GM12878 (cell line): Measurements from ENCODE around the gene CKS1B. TPM values are rescaled to one million over a fixed set of nuclear protein-coding genes. Genes with fewer than 3 reads are reported as not detected.

Experiments used
- CBX5 ChIP-seq: sonication (generic); IDR thresholded peaks from 2 replicates; pipeline ENCODE4 v1.6.1; 2016; ENCODE audit warnings: low read depth, moderate library complexity, mild to moderate bottlenecking, inconsistent platforms
- CEBPB ChIP-seq, 2 experiments: fragments of 150-350 bp in 1 of 2; IDR thresholded peaks; 2 replicates each; pipeline ENCODE4 v1.6.1; 2012 to 2014; ENCODE audit warnings: low read depth in 2 of 2, low read length in 2 of 2, borderline replicate concordance in 1 of 2, inconsistent platforms in 1 of 2
- CHD1 ChIP-seq: IDR thresholded peaks from 2 replicates; pipeline ENCODE4 v1.6.1; 2012; ENCODE audit warnings: low read depth, low read length, improper control_type of control experiment
- DPF2 ChIP-seq: fragments of 450-650 bp; IDR thresholded peaks from 2 replicates; pipeline ENCODE4 v1.6.1; 2017; ENCODE audit warnings: mild to moderate bottlenecking
- ETV6 ChIP-seq, 2 experiments: fragments of 450-650 bp in 1 of 2; IDR thresholded peaks in 1 of 2; conservative IDR thresholded peaks in 1 of 2; 2 replicates each; pipeline ENCODE4 v1.6.1; 2014; ENCODE audit warnings: antibody characterized with exemption in 1 of 2, borderline replicate concordance in 1 of 2, low read depth in 1 of 2, mild to moderate bottlenecking in 1 of 2, moderate library complexity in 1 of 2
- FOXK2 ChIP-seq: fragments of 450-650 bp; IDR thresholded peaks from 2 replicates; pipeline ENCODE4 v1.6.1; 2017; ENCODE audit warnings: mild to moderate bottlenecking, moderate library complexity
- HCFC1 ChIP-seq: fragments of 150-350 bp; IDR thresholded peaks from 2 replicates; pipeline ENCODE4 v1.6.1; 2014; ENCODE audit warnings: low read length
- HDGF ChIP-seq: fragments of 450-650 bp; IDR thresholded peaks from 2 replicates; pipeline ENCODE4 v1.6.1; 2016; ENCODE audit warnings: antibody characterized with exemption
- IKZF1 ChIP-seq: fragments of 450-650 bp; conservative IDR thresholded peaks from 2 replicates; pipeline ENCODE4 v1.6.1; 2017; ENCODE audit warnings: antibody characterized with exemption, mild to moderate bottlenecking
- MXI1 ChIP-seq: fragments of 150-350 bp; IDR thresholded peaks from 2 replicates; pipeline ENCODE4 v1.6.1; 2011; ENCODE audit warnings: low read depth, mild to moderate bottlenecking, inconsistent platforms, low read length, improper control_type of control experiment
- NFIC ChIP-seq: IDR thresholded peaks from 2 replicates; pipeline ENCODE4 v1.6.1; 2012; ENCODE audit warnings: low read depth, mild to moderate bottlenecking, inconsistent platforms, low read length, moderate library complexity
- NFYB ChIP-seq: IDR thresholded peaks from 2 replicates; pipeline ENCODE4 v1.6.1; 2011; ENCODE audit warnings: low read depth, mild to moderate bottlenecking, low read length, improper control_type of control experiment, moderate library complexity; ENCODE audit not compliant: insufficient read depth
- NRF1 ChIP-seq: conservative IDR thresholded peaks from 2 replicates; pipeline ENCODE4 v1.6.1; 2011; ENCODE audit warnings: mild to moderate bottlenecking, low read depth, low read length, improper control_type of control experiment
- PAX8 ChIP-seq: fragments of 450-650 bp; IDR thresholded peaks from 2 replicates; pipeline ENCODE4 v1.6.1; 2017; ENCODE audit warnings: mild to moderate bottlenecking, moderate library complexity
- PKNOX1 ChIP-seq: fragments of 450-650 bp; IDR thresholded peaks from 2 replicates; pipeline ENCODE4 v1.6.1; 2016; ENCODE audit warnings: mild to moderate bottlenecking
- PML ChIP-seq: IDR thresholded peaks from 2 replicates; pipeline ENCODE4 v1.6.1; 2012; ENCODE audit warnings: low read length, inconsistent platforms
- POLR2A ChIP-seq: IDR thresholded peaks from 2 replicates; pipeline ENCODE4 v1.6.1; 2011; ENCODE audit warnings: low read depth, mild to moderate bottlenecking, low read length
- POLR2AphosphoS2 ChIP-seq: IDR thresholded peaks from 2 replicates; pipeline ENCODE4 v1.6.1; 2011; ENCODE audit warnings: low read depth, mild to moderate bottlenecking, low read length, improper control_type of control experiment, moderate library complexity
- POLR2AphosphoS5 ChIP-seq: IDR thresholded peaks from 2 replicates; pipeline ENCODE4 v1.6.1; 2011; ENCODE audit warnings: mild to moderate bottlenecking, low read length, inconsistent platforms
- RELA ChIP-seq: fragments of 450-650 bp; IDR thresholded peaks from 2 replicates; pipeline ENCODE4 v1.8.0; 2014; ENCODE audit warnings: borderline replicate concordance; ENCODE audit not compliant: partially characterized antibody
- SIN3A ChIP-seq: IDR thresholded peaks from 2 replicates; pipeline ENCODE4 v1.6.1; 2012; ENCODE audit warnings: low read depth, low read length, improper control_type of control experiment
- SMAD5 ChIP-seq: IDR thresholded peaks from 2 replicates; pipeline ENCODE4 v1.6.1; 2016; ENCODE audit warnings: antibody characterized with exemption, low read depth
- SMARCA5 ChIP-seq: fragments of 450-650 bp; IDR thresholded peaks from 2 replicates; pipeline ENCODE4 v1.6.1; 2017; ENCODE audit warnings: mild to moderate bottlenecking
- SP1 ChIP-seq: IDR thresholded peaks from one replicate; pipeline ENCODE4 v1.6.1; 2011; ENCODE audit warnings: low read depth, low read length
- SPI1 ChIP-seq: IDR thresholded peaks from 2 replicates; pipeline ENCODE4 v1.6.1; 2011; ENCODE audit warnings: low read depth, mild to moderate bottlenecking, low read length, moderate library complexity, borderline replicate concordance; ENCODE audit not compliant: insufficient read depth
- SREBF2 ChIP-seq: IDR thresholded peaks from 2 replicates; pipeline ENCODE4 v1.6.1; 2012; ENCODE audit warnings: mild to moderate bottlenecking, low read length
- STAT1 ChIP-seq: fragments of 450-650 bp; conservative IDR thresholded peaks from 2 replicates; pipeline ENCODE4 v1.6.1; 2014; ENCODE audit warnings: antibody characterized with exemption, mild to moderate bottlenecking
- STAT3 ChIP-seq: IDR thresholded peaks from 2 replicates; pipeline ENCODE4 v1.6.1; 2011; ENCODE audit warnings: low read depth, low read length, improper control_type of control experiment
- TCF7 ChIP-seq: IDR thresholded peaks from 2 replicates; pipeline ENCODE4 v1.6.1; 2014; ENCODE audit warnings: antibody characterized with exemption, borderline replicate concordance
- polyA plus RNA-seq, 11 experiments: library from polyadenylated mRNA; depleted of rRNA in 4 of 11; unstranded in 6 of 11; stranded (reverse) in 5 of 11; fragments of >200 nt; fragmentation: Nextera tagmentation in 4 of 11; fragmentation: Illumina TruSeq in 1 of 11; extraction: Ambion mirVana in 4 of 11; extraction: Trizol in 1 of 11; gene quantifications; 1 replicate in 1 of 11; 2 replicates in 10 of 11; pipeline versions ENCODE4 v1.2.1 to v1.2.3, GENCODE V29; 2011 to 2016; ENCODE audit warnings: inconsistent platforms in 2 of 11, missing spikeins in 2 of 11, low read depth in 1 of 11
- total RNA-seq, 4 experiments: library from RNA; depleted of rRNA in 3 of 4; stranded (reverse); fragments of >200 nt in 3 of 4; fragmentation: Illumina TruSeq in 1 of 4; extraction: Trizol in 1 of 4; gene quantifications; 2 replicates each; pipeline versions ENCODE4 v1.2.1 to v1.2.3, GENCODE V29; 2013 to 2021
- TF ChIP-seq, protein P1 (sequence below): IDR thresholded peaks from 2 replicates; pipeline ENCODE4 v1.6.1; 2012; ENCODE audit warnings: low read depth, low read length, improper control_type of control experiment
- TF ChIP-seq, protein P2 (sequence below): IDR thresholded peaks from 2 replicates; pipeline ENCODE4 v1.6.1; 2011; ENCODE audit warnings: borderline replicate concordance, low read depth, mild to moderate bottlenecking, moderate library complexity, low read length; ENCODE audit not compliant: insufficient read depth, poor library complexity, severe bottlenecking

Gene CKS1B
- total and polyA plus RNA-seq, 10 of the 15 experiments (the other 5 are each of a cell fraction or from before 2014, with no cell fraction given), result 125 to 608 (median 364) TPM

DNA sequence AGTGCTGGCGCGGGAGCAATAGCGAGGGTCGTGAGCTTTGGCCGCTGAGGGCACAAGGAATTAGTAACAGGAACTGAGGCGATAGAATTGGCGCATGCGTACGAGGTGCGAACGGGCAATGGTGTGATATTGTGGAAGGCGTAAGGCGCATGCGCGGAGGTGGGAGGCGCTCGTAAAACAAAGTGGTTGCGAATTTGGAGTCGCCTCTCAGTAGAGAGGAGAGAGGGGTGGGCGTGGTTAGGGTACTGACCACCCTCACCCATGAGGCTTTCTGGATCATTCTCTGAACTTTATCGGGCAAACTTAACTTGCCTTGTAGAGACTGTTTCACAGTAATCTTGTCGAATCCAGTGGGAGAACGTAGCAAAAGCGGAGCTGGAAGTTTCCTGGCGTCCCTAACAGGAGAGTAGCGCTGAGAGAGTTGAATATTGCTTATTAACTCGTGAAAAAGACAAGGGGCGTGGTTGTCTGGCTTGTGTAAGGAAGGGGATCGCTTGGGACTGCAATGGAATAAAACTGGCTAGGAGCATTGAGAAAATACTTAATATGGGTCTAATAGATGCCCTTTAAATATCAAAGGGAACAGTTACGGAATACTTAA, 427 bp downstream of the CKS1B start (continued):
- TF ChIP-seq FOXK2 (peak; percentile 87), CEBPB (IDR thresholded peaks at IDR 0.05; ENCODE audit: borderline replicate concordance in 1 of 2, low read depth in 2 of 2, low read length in 2 of 2) (no peak), TCF7 (no peak), IKZF1 (peak; percentile 92), SMARCA5 (peak; percentile 87; the same call in 1 of the 2 replicates), HCFC1 (0 out of 2 replicates have a peak, but pooled peaks have one; percentile 10), STAT1 (no peak), SREBF2 (no peak), RELA (peak; percentile 11), PAX8 (peak; percentile 78; the same call in 1 of the 2 replicates), CHD1 (0 out of 2 replicates have a peak, but pooled peaks have one; percentile 37), SMAD5 (no peak), POLR2AphosphoS5 (peak; percentile 60; the same call in 1 of the 2 replicates), STAT3 (no peak), POLR2AphosphoS2 (0 out of 2 replicates have a peak, but pooled peaks have one; percentile 30), SIN3A (peak; percentile 76; the same call in 1 of the 2 replicates), MXI1 (peak; percentile 68), PML (peak; percentile 24; the same call in 1 of the 2 replicates), CBX5 (no peak), ETV6 (conservative IDR thresholded peaks at IDR 0.05 in 1 of 2, IDR thresholded peaks at IDR 0.05 in 1 of 2; ENCODE audit: borderline replicate concordance in 1 of 2, low read depth in 1 of 2) (no peak), PKNOX1 (no peak), DPF2 (peak; percentile 45; the same call in 1 of the 2 replicates), HDGF (peak; percentile 45; the same call in 1 of the 2 replicates), NFIC (peak; percentile 40; the same call in 1 of the 2 replicates), SP1 (no peak), POLR2A (peak; percentile 58; the same call in 1 of the 2 replicates), NRF1 (peak; percentile 94), SPI1 (peak; percentile 59; the same call in 1 of the 2 replicates), NFYB (no peak)
- TF ChIP-seq, protein P1, sequence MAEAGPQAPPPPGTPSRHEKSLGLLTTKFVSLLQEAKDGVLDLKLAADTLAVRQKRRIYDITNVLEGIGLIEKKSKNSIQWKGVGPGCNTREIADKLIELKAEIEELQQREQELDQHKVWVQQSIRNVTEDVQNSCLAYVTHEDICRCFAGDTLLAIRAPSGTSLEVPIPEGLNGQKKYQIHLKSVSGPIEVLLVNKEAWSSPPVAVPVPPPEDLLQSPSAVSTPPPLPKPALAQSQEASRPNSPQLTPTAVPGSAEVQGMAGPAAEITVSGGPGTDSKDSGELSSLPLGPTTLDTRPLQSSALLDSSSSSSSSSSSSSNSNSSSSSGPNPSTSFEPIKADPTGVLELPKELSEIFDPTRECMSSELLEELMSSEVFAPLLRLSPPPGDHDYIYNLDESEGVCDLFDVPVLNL, result no peak
- TF ChIP-seq, protein P2, sequence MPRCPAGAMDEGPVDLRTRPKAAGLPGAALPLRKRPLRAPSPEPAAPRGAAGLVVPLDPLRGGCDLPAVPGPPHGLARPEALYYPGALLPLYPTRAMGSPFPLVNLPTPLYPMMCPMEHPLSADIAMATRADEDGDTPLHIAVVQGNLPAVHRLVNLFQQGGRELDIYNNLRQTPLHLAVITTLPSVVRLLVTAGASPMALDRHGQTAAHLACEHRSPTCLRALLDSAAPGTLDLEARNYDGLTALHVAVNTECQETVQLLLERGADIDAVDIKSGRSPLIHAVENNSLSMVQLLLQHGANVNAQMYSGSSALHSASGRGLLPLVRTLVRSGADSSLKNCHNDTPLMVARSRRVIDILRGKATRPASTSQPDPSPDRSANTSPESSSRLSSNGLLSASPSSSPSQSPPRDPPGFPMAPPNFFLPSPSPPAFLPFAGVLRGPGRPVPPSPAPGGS, result no peak
